Karpas-422 (cell line): ENCODE data around the gene ZNF281. TPM values are rescaled to one million over a fixed set of nuclear protein-coding genes. Genes with fewer than 3 reads are reported as not detected.

Source experiments
- DNase-seq: peaks from one replicate; pipeline ENCODE4 v3.0.0-alpha.2; 2015
- H2AFZ ChIP-seq: fragments of 200-600 bp; sonication (generic); 2 replicates; pipeline ENCODE4 v1.6.1; 2014; ENCODE audit warnings: antibody characterized with exemption, low read length, mixed read lengths
- H3K27ac ChIP-seq: fragments of 200-600 bp; sonication (generic); 2 replicates; pipeline ENCODE4 v1.5.1; 2014; ENCODE audit warnings: mild to moderate bottlenecking, low read length, moderate library complexity
- H3K27me3 ChIP-seq: fragments of 200-600 bp; sonication (generic); 2 replicates; pipeline ENCODE4 v1.6.1; 2014; ENCODE audit warnings: low read length, mixed read lengths
- H3K36me3 ChIP-seq: fragments of 200-600 bp; sonication (generic); 2 replicates; pipeline ENCODE4 v1.6.1; 2014; ENCODE audit warnings: low read length, mixed read lengths; ENCODE audit not compliant: insufficient read depth
- H3K4me1 ChIP-seq: fragments of 200-600 bp; sonication (generic); 2 replicates; pipeline ENCODE4 v1.6.1; 2014; ENCODE audit warnings: mild to moderate bottlenecking, low read length, mixed read lengths
- H3K4me2 ChIP-seq: fragments of 200-600 bp; sonication (generic); 2 replicates; pipeline ENCODE4 v1.6.1; 2014; ENCODE audit warnings: low read length, low read depth, mild to moderate bottlenecking; ENCODE audit not compliant: poor library complexity, severe bottlenecking
- H3K4me3 ChIP-seq: fragments of 200-600 bp; sonication (generic); 2 replicates; pipeline ENCODE4 v1.5.1; 2014; ENCODE audit warnings: mild to moderate bottlenecking, antibody characterized with exemption, low read length, mixed read lengths
- H3K79me2 ChIP-seq: fragments of 200-600 bp; sonication (generic); 2 replicates; pipeline ENCODE4 v1.6.1; 2014; ENCODE audit warnings: mild to moderate bottlenecking, low read length, mixed read lengths
- H3K9ac ChIP-seq: fragments of 200-600 bp; sonication (generic); 2 replicates; pipeline ENCODE4 v1.6.0; 2014; ENCODE audit warnings: low read length
- H3K9me2 ChIP-seq: fragments of 200-600 bp; sonication (generic), shearing (Covaris generic); replicated peaks from 2 replicates; pipeline ENCODE4 v1.6.0; 2014; ENCODE audit warnings: mild to moderate bottlenecking, low read length, moderate library complexity; ENCODE audit not compliant: insufficient read depth
- H3K9me3 ChIP-seq: fragments of 300-700, 200-600 bp; sonication (generic); 2 replicates; pipeline ENCODE4 v1.6.1; 2014; ENCODE audit warnings: low read length, mixed read lengths
- H4K20me1 ChIP-seq: fragments of 200-600 bp; sonication (generic); 2 replicates; pipeline ENCODE4 v1.6.1; 2014; ENCODE audit warnings: mild to moderate bottlenecking, antibody characterized with exemption, low read length, low read depth; ENCODE audit not compliant: insufficient read depth
- total RNA-seq: library from RNA; depleted of rRNA; stranded (reverse); fragments of >200 nt; shearing (Covaris generic); gene quantifications from 2 replicates; pipeline ENCODE4 v1.2.3, GENCODE V29; 2014; ENCODE audit warnings: low replicate concordance

ZNF281 gene
- total RNA-seq, 1 experiment from 2014 or later, result 31.1 TPM

DNA sequence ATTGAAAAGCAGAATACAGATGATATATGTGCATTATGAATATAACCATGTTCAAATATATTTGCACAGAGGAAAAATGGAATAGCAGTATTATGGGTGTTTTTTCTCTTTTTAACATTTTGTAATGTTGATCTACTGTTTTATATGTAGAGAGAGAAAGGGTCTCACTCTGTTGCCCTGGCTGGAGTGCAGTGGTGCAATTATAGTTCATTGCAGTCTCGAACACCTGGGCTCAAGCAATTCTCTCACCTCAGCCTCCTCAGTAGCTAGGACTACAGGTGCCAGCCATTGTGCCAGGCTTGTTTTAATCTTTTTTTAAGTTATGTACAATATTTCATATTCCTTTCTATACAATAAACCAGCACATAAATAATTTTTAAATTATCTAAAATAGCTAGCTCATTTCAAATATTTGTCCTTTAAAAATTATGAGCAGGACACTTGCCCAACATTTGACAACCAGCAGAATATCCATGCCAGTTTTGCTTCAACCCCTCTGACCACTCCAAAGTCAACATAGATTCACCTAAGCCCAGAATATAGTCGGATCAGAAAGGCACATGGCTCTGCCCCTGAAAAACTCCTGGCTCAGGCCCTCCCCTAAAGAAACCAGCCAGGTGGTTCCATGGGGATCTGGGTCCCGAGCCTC is 29.8 kb downstream of the ZNF281 start:
- peak overlapping the region; percentile 97 for H3K27ac ChIP-seq
- peak overlapping the region; percentile 23; the same call in 1 of the 2 replicates for H3K4me3 ChIP-seq
- no peaks in the 10 kb centered on the region for H3K9me2 ChIP-seq

DNA sequence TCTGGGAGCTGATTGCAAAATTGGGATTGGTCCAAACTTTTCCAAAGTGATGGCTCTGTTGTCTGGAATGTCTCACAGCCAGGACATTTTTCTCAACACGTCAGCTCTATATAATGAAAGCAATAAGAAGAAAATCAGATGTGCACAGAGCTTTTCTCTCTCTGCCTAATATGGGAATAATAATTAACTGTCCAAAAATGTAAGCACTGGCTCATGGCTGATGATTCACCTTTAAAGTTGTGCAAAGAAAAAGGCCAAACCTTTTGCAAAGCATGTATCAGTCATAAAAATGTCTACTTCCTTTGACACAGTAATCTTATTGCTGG is 30.4 kb downstream of the ZNF281 start:
- H3K9me3 ChIP-seq, result no peaks in the 10 kb centered on the region
- H3K36me3 ChIP-seq, result no peaks in the 10 kb centered on the region
- no peaks in the 10 kb centered on the region for H3K27me3 ChIP-seq
- no peaks in the 10 kb centered on the region for H3K79me2 ChIP-seq
- H3K9me2 ChIP-seq, result no peaks in the 10 kb centered on the region
- no peak overlapping the region for H2AFZ ChIP-seq
- no peaks in the 10 kb centered on the region for H4K20me1 ChIP-seq
- H3K27ac ChIP-seq, result peak overlapping the region; percentile 97
- H3K4me2 ChIP-seq, result peak overlapping the region; percentile 62
- peak overlapping the region; percentile 53 for H3K9ac ChIP-seq
- peaks cover 83% of the 10 kb centered on the region for H3K4me1 ChIP-seq
- H3K4me3 ChIP-seq, result peak overlapping the region; percentile 55; the same call in 1 of the 2 replicates
- DNase-seq, result peak; percentile 66

More for the DNA sequence above, 29.8 kb downstream of the ZNF281 start:
- peaks cover 79% of the 10 kb centered on the region for H3K4me1 ChIP-seq
- peak overlapping the region; percentile 40 for H3K9ac ChIP-seq
- DNase-seq, result no peak
- H3K27me3 ChIP-seq, result no peaks in the 10 kb centered on the region
- H3K36me3 ChIP-seq, result no peaks in the 10 kb centered on the region
- H3K4me2 ChIP-seq, result peak overlapping the region; percentile 62
- no peaks in the 10 kb centered on the region for H4K20me1 ChIP-seq
- H2AFZ ChIP-seq, result peak overlapping the region; percentile 46; the same call in 1 of the 2 replicates
- H3K9me3 ChIP-seq, result no peaks in the 10 kb centered on the region
- H3K79me2 ChIP-seq, result no peaks in the 10 kb centered on the region

DNA sequence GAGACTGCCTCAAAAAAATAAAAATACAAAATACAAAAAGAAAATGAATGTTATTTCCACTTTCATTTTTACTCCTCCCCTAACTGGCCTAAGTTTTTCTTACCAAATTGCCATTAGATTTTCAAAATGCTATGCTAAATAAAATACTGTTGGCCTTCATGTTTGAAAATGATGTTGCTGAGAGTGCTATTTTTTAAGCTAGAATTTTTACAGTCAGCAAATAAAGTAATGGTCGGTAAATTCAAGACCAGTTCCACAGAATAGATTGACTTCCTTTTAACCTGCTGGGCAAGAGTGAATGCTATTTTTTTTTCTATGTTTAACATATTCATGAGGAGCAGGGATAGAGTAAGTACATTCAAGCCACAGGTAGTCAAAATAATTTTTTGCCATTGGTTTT is 31.7 kb downstream of the ZNF281 start:
- peaks cover 88% of the 10 kb centered on the region for H3K4me1 ChIP-seq

DNA sequence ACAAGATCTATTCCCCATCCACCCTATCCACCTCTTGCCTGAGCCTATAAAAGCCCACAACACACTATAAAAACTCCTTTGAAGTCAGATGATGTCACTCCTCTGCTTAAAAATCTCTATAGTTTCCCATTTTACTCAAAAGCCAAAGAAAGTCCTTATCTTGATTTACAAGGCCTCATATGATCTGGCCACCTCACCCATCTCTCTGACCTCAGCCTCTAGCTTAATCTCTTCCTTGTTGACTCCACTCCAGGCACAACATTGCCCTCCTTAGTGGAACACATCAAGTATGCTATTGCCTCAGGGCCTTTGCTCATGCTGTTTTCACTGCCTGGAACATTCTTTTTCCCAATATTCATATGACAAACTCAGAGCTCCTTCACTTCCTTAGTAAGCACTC is 33.3 kb downstream of the ZNF281 start:
- H3K9me3 ChIP-seq, result no peaks in the 10 kb centered on the region
- no peaks in the 10 kb centered on the region; the same call in 1 of the 2 replicates for H3K36me3 ChIP-seq
- peak overlapping the region; percentile 97 for H3K27ac ChIP-seq
- H3K4me1 ChIP-seq, result peaks cover 93% of the 10 kb centered on the region
- peaks cover 16% of the 10 kb centered on the region; the same call in 1 of the 2 replicates for H3K79me2 ChIP-seq
- peak overlapping the region; percentile 62 for H3K4me2 ChIP-seq
- DNase-seq, result no peak
- H3K9ac ChIP-seq, result no peak overlapping the region
- no peak overlapping the region for H3K4me3 ChIP-seq
- H4K20me1 ChIP-seq, result no peaks in the 10 kb centered on the region
- no peak overlapping the region for H2AFZ ChIP-seq
- H3K9me2 ChIP-seq, result no peaks in the 10 kb centered on the region
- H3K27me3 ChIP-seq, result no peaks in the 10 kb centered on the region

More for the DNA sequence above, 31.7 kb downstream of the ZNF281 start:
- Histone ChIP-seq H3K4me2 (peak overlapping the region; percentile 62), H3K36me3 (no peaks in the 10 kb centered on the region), H3K79me2 (peaks cover 4% of the 10 kb centered on the region; the same call in 1 of the 2 replicates), H2AFZ (no peak overlapping the region), H4K20me1 (no peaks in the 10 kb centered on the region), H3K4me3 (peak overlapping the region; percentile 33), H3K9me2 (no peaks in the 10 kb centered on the region), H3K27me3 (no peaks in the 10 kb centered on the region), H3K9ac (peak overlapping the region; percentile 47), H3K9me3 (no peaks in the 10 kb centered on the region), H3K27ac (peak overlapping the region; percentile 97)
- no peak for DNase-seq

DNA sequence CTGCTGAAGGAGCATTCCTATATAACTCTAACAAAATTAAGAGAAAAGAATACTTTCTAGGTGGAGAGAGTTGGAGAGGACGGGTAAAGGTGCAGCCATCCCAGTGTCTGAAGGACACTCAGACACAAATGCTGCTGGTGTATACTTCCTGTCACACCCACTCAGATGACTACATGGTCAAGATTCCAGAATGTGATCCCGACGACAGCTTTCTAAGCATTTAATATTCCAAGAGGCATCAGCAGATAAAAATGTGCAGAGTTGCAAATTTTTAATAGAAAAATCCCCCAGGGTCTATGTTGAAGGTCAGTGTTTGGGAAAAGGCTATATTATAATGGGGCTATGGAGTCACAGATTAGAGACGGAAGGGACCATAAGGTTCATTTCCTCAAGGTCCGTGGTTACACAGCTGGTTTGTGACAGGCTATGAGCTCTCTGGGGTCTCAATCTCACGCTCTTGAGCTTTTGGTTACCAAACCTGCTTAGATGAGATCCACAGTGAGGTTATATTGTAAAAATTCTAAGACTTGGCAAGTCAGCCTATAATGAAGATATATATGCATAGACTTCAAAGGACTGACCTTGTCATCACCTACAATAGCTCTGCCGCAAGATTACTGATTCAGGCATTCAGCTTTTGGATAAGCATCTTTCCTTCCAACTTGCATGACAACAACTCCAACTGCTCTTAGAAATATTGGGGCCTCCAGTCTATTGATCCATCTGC is 35.1 kb downstream of the ZNF281 start:
- Histone ChIP-seq H3K9me3 (no peaks in the 10 kb centered on the region), H3K27ac (peak overlapping the region; percentile 84), H3K36me3 (no peaks in the 10 kb centered on the region; the same call in 1 of the 2 replicates), H2AFZ (no peak overlapping the region), H3K27me3 (no peaks in the 10 kb centered on the region), H3K9ac (peak overlapping the region; percentile 71), H4K20me1 (no peaks in the 10 kb centered on the region), H3K4me3 (peak overlapping the region; percentile 70), H3K9me2 (no peaks in the 10 kb centered on the region), H3K4me1 (peaks cover 88% of the 10 kb centered on the region), H3K79me2 (peaks cover 16% of the 10 kb centered on the region; the same call in 1 of the 2 replicates), H3K4me2 (peak overlapping the region; percentile 88)
- peak; percentile 61 for DNase-seq

DNA sequence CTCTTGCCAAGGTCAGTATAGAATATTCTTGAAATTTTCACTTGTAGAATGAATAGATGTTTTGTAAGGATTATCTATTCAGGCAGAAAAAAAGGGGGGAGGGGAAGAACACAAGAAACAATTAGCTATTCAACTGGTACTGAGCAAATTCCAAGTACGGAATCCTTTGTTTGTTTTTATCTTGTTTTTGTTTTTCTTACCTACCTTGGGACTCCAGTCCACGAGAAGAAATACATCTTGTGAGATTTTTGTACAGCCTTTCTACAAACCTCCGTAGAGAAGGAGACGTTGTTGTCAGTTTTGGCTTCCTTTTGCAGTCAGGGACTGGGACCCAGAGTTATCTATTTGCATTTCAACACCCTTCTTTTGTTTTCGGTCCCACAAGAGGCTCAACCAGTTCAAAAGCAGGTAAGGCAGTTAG is 36.0 kb downstream of the ZNF281 start:
- H3K4me2 ChIP-seq, result peak overlapping the region; percentile 88
- peak overlapping the region; percentile 84 for H3K27ac ChIP-seq
- no peak overlapping the region for H2AFZ ChIP-seq
- peak overlapping the region; percentile 70 for H3K4me3 ChIP-seq
- peak; percentile 60 for DNase-seq
- no peaks in the 10 kb centered on the region for H3K9me3 ChIP-seq
- H3K9me2 ChIP-seq, result no peaks in the 10 kb centered on the region
- H3K79me2 ChIP-seq, result peaks cover 16% of the 10 kb centered on the region; the same call in 1 of the 2 replicates
- peak overlapping the region; percentile 71 for H3K9ac ChIP-seq
- no peaks in the 10 kb centered on the region for H4K20me1 ChIP-seq
- H3K4me1 ChIP-seq, result peaks cover 88% of the 10 kb centered on the region
- no peaks in the 10 kb centered on the region; the same call in 1 of the 2 replicates for H3K36me3 ChIP-seq
- no peaks in the 10 kb centered on the region for H3K27me3 ChIP-seq

DNA sequence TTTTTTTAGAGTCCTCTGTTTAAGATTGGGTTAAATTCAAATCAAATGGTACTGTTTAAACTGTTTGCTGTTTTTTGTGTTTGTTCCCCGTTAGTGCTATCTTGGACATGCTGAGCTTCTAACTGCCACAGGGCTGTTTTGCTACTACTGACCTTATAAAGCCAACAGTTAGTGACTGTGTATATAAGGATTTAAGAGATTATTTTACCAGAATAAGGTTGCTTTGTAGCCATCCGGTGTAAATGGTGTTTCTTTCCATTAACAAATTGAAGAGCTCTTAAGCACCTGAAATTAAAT is 37.0 kb downstream of the ZNF281 start:
- Histone ChIP-seq H3K36me3 (no peaks in the 10 kb centered on the region; the same call in none of the 2 replicates), H3K9me2 (no peaks in the 10 kb centered on the region), H3K9me3 (no peaks in the 10 kb centered on the region), H4K20me1 (no peaks in the 10 kb centered on the region), H2AFZ (no peak overlapping the region), H3K79me2 (peaks cover 16% of the 10 kb centered on the region; the same call in 1 of the 2 replicates), H3K9ac (peak overlapping the region; percentile 71), H3K27ac (peak overlapping the region; percentile 84), H3K4me2 (peak overlapping the region; percentile 88), H3K4me1 (peaks cover 90% of the 10 kb centered on the region), H3K4me3 (peak overlapping the region; percentile 70), H3K27me3 (no peaks in the 10 kb centered on the region)
- no peak for DNase-seq
